Measurements from ENCODE around the gene SLC7A1. TPM values are rescaled to one million over a fixed set of nuclear protein-coding genes. Genes with fewer than 3 reads are reported as not detected.
A peak's percentile ranks its signal among the peaks of the same experiment; 100 is the strongest.

The SLC7A1 gene
- total RNA-seq, 1 donor from 2014 or later: 15.7 TPM

DNA sequence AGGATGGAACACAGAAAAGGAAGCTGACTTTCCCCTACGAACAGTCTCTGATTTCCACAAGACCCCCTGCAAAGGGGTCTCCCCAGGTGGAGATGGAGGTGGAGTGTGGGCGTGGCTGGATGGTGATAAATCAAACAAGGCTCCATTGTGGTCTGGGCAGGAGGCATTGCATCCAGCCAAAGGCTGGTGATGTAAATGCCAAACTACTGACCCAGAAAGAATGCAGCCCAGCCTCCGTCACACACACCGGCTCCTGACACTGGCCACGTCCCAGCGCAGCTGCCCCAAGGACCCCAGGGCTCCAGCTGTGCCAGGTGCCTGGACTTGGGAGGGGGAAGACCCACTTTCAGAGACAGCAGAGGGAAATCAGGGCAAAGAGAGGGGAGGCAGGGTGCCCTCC, 6.3 kb downstream of the SLC7A1 start:
- DNase-seq (ENCODE audit: missing footprints) (no peak), ATAC-seq (peak; percentile 40)
- intact Hi-C loops (cut with DNase I): no loop called here

- DNase-seq (ENCODE audit: missing footprints): no peak
- ATAC-seq: no peak
- intact Hi-C loops (cut with DNase I): no loop called here
These were observed 7.8 kb downstream of the SLC7A1 start for GRCh38 chr13:29587645-29588044.

DNA sequence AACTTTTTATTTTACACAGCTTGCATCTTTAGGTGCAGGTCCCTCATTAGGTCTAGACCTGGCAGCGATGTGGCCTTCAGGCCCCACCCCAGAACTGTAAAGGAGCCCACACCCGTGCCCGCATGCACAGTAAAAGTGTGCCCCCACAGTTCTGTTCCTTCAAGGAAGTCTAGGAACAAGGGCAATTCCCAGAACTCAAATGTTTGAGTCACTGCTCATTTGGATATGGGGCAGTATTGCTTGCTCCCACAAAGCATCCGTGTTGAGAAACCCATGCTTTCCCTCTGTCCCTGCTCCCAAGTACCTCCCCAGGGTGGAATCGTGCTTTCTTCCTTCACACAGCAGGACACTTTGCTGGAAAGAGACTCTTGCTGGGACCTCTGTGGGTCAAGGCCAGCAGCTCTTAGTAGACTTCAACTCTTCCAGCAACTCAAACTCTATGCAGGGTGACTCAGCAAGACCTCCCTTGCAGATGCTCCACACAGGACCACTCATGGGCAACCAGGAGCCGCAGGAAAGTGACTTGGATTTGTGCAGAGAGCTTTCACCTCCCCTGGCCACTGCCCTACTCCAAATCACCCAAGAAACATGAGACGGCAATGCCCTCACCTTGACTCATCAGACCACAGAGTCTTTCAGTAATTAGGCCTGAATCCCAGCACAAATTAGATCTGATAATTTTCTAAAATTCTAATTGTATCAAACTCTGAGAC, 12.3 kb downstream of the SLC7A1 start:
- intact Hi-C loops (cut with DNase I): no loop called here
- no peak for ATAC-seq

DNA sequence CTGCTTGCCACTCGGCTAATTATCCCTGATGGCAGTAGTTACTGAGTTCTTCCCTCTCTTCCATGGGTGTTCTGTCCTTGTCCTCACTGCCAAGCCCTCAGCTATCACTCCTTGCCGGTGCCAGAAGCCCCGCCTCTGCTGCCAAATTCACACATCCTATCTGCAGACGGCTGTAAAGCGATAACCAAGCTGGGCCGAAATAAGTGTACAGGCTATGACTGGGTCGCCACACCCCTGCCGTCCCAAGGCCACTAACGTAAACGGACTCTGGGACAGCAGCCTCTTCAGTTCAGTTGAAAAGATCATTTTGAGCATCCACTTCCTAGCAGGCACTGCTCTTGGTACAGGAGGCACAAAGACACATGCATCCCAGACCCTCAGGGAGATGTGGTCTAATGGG, 13.3 kb downstream of the SLC7A1 start:
- ATAC-seq: peak; percentile 67
- intact Hi-C loops (cut with DNase I): no loop called here

More for the DNA sequence above, 12.3 kb downstream of the SLC7A1 start:
- no peak for DNase-seq (ENCODE audit: missing footprints)

DNA sequence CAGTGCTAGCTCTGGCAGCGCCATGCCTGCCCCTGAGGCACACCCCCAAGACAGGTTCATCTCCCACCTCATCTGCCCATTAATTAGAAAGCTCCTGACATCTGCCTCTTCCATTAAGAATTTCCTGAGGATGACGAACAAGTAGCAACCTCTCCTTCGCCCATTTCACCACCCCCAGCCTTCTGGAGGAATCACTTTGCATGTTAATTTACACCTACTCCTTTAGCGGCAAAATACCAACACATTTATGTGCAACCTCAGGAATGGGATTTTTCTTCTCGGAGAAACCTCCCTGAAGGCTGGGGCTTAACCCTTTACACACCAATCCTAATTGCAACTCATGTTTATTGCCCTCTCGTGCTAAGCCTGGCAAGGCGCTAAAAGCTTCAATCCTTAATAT, 13.8 kb downstream of the SLC7A1 start:
- ATAC-seq (no peak), DNase-seq (ENCODE audit: missing footprints) (no peak)
- intact Hi-C loops (cut with DNase I): no loop called here

More for the DNA sequence above, 13.3 kb downstream of the SLC7A1 start:
- DNase-seq (ENCODE audit: missing footprints): no peak

GRCh38 chr13:29579094-29579493, 16.4 kb downstream of the SLC7A1 start:
- DNase-seq (ENCODE audit: missing footprints) (no peak), ATAC-seq (no peak)
- intact Hi-C loops (cut with DNase I): no loop called here

GRCh38 chr13:29578300-29579085, 17.0 kb downstream of the SLC7A1 start:
- DNase-seq (ENCODE audit: missing footprints) (no peak), ATAC-seq (peak; percentile 56)
- intact Hi-C loops (cut with DNase I): no loop called here

- intact Hi-C loops (cut with DNase I): no loop called here
- DNase-seq (ENCODE audit: missing footprints) (no peak), ATAC-seq (peak; percentile 79)
These were observed 18.1 kb downstream of the SLC7A1 start for GRCh38 chr13:29577136-29578051.

DNA sequence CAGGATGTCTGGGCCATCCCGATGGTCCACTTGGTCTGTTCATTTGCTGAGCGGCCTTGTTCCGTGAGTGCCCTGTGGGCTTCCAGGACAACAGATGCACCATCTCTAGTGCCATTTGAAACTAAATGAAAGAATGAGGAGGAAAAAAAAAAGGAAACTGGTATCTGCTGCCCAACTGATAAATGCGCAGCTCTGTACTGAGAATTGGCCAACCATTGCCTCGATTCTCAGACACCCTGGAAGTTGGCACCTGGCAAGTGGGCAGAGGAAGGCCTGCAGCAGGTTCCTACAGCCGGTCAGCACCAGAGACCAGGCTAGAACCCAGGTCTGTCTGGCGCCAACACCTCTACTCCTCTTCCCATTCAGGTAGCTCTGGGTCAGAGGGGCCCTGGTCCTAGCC, 18.9 kb downstream of the SLC7A1 start:
- ATAC-seq (no peak), DNase-seq (ENCODE audit: missing footprints) (no peak)
- intact Hi-C loops (cut with DNase I): no loop called here

- DNase-seq (ENCODE audit: missing footprints) (no peak), ATAC-seq (no peak)
- intact Hi-C loops (cut with DNase I): no loop called here
These were observed 20.4 kb downstream of the SLC7A1 start for GRCh38 chr13:29575098-29575497.

GRCh38 chr13:29573190-29573589, 22.3 kb downstream of the SLC7A1 start:
- ATAC-seq (peak; percentile 62), DNase-seq (ENCODE audit: missing footprints) (no peak)
- intact Hi-C loops (cut with DNase I): no loop called here

DNA sequence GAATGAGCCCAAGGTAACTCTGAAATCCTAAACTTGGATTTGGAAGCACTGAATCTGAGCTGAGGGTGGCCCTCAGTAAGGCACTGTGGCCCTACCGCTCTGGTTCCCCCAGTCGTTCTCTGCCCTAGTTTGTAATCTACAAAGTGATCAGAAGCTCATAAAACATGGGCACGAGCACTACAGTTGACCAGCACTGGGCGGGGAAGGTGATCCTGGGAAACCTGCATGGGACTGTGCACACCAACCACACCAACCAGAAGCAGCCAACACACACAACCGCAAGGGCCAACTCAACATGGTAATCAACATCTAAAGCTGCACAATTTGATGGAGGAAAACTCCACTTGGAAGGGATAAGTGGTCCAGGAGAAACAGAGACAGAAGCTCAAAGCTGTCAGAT, 22.9 kb downstream of the SLC7A1 start:
- ATAC-seq: no peak
- intact Hi-C loops (cut with DNase I): no loop called here
- no peak for DNase-seq (ENCODE audit: missing footprints)

DNA sequence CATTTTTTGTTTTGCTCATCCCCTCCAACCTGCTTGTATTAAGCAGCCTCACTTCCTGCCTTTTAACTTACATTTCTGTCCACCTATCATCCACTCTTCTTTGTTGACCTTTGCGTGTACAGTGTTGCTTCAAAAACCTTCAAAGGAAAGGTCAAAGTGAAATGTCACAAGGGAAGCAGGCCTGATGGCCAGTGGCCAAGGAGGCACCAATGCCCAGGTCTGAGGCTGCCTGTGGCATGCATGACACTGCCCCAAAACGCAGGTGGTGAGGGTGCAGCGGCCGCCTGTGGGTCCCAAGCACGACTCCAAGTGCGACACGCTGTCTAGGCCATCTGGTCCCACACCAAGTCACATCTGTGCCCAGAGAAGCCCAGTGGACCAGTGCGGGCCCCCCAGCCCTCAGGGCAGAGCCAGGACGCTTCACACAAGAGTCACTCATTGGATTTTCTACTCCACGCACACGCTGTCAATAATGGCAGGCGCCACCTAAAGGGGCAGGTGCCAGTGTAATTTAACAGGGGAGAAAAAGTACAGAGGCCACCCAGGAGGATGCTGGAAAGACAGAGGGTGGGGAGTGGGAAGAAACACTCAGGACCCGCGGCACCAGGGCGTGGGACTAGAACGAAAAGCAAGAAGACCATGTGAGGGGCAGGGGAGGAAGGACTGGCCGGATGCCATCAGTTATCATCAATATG, 23.5 kb downstream of the SLC7A1 start:
- intact Hi-C loops (cut with DNase I): no loop called here
- no peak for ATAC-seq
- no peak for DNase-seq (ENCODE audit: missing footprints)

- no peak for DNase-seq (ENCODE audit: missing footprints)
- ATAC-seq: no peak
These were observed 25.3 kb downstream of the SLC7A1 start for GRCh38 chr13:29570051-29570654.

DNA sequence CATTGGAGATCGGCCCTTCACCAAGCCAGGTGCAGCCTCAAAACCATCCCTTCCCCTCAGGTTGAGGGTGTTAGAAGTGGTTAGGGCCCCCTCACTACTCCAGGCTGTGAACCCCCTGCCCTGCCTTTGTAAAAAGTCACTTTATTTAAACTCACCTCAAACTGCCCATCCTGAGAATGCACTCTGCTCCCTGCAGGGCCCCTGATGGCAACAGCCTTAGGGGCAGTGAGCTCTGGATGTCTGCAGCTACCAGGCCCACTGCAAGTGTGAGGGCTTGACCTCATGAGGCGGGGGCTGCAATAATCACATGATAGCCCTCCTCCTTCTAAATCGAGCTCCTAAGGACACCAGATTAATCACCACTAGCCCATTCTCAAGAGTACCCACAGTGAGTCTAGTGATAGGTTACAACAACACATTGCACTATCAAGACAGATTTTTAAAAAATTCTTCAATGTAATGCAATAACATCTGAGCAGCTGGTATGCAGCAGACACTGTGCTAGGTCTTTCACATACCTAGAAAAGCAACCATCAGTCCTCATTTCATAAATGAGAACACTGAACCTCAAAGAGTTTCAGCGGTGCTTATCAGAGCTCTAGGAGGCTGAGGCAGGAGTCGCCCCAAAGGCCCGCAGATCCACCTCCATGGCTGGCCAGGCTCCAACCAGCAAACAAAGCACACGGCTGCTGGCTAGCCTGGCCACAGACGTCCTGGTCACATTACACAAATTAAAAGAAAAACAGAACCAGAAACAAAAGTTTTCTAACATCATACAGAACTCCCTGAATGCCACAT, 26.0 kb downstream of the SLC7A1 start:
- DNase-seq (ENCODE audit: missing footprints) (no peak), ATAC-seq (no peak)
- intact Hi-C loops (cut with DNase I): no loop called here

More at GRCh38 chr13:29570051-29570654, 25.3 kb downstream of the SLC7A1 start:
- intact Hi-C loops (cut with DNase I): no loop called here

DNA sequence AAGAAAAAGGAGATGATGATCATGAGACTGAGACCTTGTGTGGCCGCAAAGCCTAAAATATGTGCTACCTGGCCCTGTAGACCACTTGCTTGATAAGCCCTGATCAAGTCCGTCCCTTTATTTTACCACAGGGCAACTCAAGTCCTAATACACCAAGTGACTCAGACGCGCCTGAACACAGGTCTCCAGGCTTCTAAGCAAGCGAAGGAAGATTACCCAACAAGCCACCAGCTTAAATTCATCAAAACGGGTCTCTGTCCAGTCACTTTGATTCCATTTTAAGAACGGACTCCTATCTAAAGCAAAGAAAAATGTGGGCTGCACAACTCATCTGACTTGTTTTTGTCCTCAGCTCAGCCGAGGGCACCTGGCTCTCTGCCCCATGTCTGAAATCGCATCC, 26.8 kb downstream of the SLC7A1 start:
- DNase-seq (ENCODE audit: missing footprints) (no peak), ATAC-seq (no peak)
- intact Hi-C loops (cut with DNase I): no loop called here

DNA sequence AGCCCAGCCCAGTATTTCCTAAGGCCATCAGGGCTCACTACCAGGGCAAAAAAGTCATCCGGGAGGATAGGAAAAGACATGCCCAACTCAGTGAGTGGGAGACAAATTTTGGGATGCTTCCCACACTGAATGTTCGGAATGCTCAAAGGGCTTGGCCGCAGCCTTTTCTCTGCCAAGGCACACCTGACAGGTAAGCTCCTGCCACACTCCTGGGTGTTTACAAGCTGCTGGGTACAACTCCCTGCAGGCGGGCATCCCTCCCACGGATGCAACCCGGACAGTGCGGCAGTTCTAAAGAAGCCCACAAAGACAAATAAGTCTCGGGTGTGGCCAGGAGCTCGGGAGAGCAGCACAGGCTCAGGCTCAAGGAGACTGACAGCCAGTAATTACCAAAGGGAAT, 28.1 kb downstream of the SLC7A1 start:
- DNase-seq (ENCODE audit: missing footprints) (no peak), ATAC-seq (no peak)
- intact Hi-C loops (cut with DNase I): no loop called here

- ATAC-seq: no peak
These were observed 29.3 kb downstream of the SLC7A1 start for GRCh38 chr13:29566206-29566605.

More at GRCh38 chr13:29566206-29566605, 29.3 kb downstream of the SLC7A1 start:
- intact Hi-C loops (cut with DNase I): no loop called here
- DNase-seq (ENCODE audit: missing footprints): no peak

Data from Right ventricle myocardium inferior (tissue), 1 donor.